ENCODE data around the gene KLHDC4.

- no peak for TF ChIP-seq CTCF (IDR thresholded peaks at IDR 0.05)
- no peak for TF ChIP-seq EZH2 (IDR thresholded peaks at IDR 0.05; ENCODE audit: borderline replicate concordance, insufficient read depth, low read depth, low read length, poor library complexity, severe bottlenecking)
These were observed 4.7 kb downstream of the KLHDC4 start for GRCh38 chr16:87761060-87761459.

Measured in B cell (primary cell).